AG10803 (cell line): ENCODE results near the gene YJU2.
A peak's percentile ranks its signal among the peaks of the same experiment; 100 is the strongest.

Experiments
- DNase-seq: peaks from one replicate; pipeline ENCODE4 v3.0.0; 2010; ENCODE audit warnings: low read depth
- H3K4me3 ChIP-seq: 2 replicates; pipeline ENCODE4 v1.5.1; 2011; ENCODE audit warnings: mild to moderate bottlenecking, low read length, control low read depth
- TF ChIP-seq, protein P1 (sequence below): conservative IDR thresholded peaks from 2 replicates; pipeline ENCODE4 v1.5.1; 2011; ENCODE audit warnings: mild to moderate bottlenecking, low read length, control low read depth, inconsistent platforms

The YJU2 gene

DNA sequence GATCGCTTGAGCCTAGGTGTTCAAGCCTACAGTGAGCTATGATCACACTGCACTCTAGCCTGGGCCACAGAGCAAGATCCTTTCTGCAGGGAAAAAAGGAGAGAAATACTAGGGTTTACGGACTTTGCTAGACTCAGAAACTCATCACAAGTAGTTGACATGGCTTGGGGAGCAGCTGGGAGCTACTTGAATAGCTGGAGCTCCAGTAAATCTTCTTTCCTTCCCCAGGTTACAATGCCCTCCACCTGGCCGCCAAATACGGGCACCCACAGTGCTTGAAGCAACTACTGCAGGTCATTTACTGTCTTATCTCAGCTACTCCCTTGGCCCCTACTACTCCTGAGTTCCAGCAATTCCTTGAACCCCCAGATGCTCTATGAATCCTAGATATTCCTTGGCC is 45.1 kb upstream of the YJU2 start:
- no peak for DNase-seq
- TF ChIP-seq, protein P1, sequence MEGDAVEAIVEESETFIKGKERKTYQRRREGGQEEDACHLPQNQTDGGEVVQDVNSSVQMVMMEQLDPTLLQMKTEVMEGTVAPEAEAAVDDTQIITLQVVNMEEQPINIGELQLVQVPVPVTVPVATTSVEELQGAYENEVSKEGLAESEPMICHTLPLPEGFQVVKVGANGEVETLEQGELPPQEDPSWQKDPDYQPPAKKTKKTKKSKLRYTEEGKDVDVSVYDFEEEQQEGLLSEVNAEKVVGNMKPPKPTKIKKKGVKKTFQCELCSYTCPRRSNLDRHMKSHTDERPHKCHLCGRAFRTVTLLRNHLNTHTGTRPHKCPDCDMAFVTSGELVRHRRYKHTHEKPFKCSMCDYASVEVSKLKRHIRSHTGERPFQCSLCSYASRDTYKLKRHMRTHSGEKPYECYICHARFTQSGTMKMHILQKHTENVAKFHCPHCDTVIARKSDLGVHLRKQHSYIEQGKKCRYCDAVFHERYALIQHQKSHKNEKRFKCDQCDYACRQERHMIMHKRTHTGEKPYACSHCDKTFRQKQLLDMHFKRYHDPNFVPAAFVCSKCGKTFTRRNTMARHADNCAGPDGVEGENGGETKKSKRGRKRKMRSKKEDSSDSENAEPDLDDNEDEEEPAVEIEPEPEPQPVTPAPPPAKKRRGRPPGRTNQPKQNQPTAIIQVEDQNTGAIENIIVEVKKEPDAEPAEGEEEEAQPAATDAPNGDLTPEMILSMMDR = no peak
- no peak overlapping the region for H3K4me3 ChIP-seq

DNA sequence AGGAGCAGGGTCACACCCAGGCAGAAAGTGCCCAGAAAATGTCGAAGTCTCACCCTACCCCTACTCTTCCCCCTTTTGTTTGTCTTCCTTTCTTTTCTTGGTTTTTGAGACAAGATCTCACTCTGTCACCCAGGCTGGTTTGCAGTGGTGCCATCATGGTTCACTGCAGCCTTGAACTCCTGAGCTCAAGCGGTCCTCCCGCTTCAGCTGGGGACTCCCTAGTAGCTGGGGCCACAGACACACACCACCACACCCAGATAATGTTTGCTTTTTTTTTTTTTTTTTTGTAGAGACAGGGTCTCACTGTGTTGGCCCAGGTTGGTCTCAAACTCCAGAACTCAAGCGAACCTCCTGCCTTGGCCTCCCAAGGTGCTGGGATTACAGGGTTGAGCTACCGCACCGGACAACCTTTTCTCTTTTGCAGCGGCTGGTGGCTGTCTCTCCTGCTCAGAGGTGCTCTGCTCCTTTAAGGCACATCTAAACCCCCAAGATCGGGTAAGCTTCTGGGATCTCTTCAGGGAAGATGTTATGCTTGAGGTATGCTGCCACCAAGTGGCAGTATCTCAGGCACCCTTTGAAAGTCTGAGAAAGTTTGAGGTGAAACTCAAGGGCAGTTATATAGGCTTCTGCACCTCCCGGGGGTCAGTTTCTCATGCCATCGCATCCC is 39.9 kb upstream of the YJU2 start:
- DNase-seq = peak; percentile 38
- H3K4me3 ChIP-seq = no peak overlapping the region
- TF ChIP-seq, protein P1 = peak; percentile 41

DNA sequence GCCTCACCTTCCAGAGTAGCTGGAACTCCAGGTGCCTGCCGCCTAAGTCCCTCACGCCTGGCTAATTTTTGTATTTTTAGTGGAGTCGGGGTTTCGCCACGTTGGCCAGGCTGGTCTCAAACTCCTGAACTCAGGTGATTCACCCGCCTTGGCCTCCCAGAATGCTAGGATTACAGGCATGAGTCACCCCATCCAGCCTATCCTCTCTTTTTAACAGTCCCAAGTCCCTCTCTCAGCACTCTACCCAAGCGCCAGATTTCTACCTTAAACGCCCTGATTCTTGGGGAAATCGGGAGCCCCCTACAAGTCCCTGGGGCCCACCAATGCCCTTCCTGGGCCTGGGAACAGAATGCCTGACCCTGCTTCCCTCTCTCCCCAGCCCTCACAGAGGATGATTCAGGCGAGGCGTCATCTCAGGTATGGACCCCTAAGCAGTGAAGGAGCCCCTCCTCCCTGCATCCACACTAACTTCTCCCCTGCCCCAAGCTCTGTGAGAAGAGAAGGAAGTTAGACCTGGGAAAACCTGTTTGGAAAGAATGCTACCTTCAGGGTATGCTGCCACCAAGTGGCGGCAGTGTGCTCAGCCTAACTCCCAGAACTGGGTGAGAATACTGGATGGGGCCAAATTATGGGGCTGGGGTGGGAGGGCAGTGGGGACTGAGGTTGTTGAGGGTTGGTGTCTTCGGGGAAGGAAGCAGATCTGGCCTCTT is 38.3 kb upstream of the YJU2 start:
- TF ChIP-seq, protein P1 = peak; percentile 54
- no peak overlapping the region for H3K4me3 ChIP-seq
- DNase-seq = no peak

DNA sequence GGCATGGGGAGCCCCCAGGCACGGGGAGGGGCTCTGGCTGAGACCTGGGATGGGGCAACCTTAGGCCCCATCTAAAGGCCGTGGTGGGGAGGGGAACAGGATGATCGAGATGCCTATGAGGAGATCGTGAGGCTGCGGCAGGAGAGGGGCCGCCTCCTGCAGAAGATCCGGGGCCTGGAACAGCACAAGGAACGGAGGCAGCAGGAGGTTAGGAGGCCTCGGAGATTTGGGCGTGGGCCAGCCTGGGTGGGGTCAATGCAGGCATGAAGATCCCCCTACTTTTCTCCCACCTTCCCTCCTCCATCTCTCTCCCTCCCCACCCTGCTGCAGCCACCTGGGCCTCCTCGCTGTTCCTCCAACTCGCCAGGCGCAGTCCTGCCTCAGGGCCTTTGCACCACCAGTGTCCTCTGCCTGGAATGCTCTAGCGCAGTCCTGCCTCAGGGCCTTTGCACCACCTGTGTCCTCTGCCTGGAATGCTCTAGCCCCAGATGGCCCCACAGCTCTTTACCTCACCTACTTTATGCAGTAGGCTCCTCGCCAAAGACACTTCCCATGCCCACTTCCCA is 36.6 kb upstream of the YJU2 start:
- TF ChIP-seq, protein P1 = no peak
- H3K4me3 ChIP-seq = no peak overlapping the region
- no peak for DNase-seq

DNA sequence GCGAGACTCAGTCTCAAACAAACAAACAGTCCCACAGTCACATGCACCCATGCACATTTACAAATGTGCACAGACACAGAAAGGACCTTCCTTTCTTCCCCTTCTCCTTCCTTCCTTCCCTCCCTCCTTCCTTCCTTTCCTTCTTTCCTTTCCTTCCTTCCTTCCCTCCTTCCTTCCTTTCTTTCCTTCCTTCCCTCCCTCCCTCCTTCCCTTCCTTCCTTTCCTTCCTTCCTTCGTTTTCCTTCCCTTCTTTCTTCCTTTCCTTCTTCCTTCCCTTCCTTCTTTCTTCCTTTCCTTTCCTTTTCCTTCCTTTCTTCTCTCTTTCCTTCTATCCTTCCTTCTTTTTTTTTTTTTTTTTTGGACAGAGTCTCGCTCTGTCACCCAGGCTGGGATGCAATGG is 33.8 kb upstream of the YJU2 start:
- no peak overlapping the region for H3K4me3 ChIP-seq
- TF ChIP-seq, protein P1 = no peak
- DNase-seq = no peak

DNA sequence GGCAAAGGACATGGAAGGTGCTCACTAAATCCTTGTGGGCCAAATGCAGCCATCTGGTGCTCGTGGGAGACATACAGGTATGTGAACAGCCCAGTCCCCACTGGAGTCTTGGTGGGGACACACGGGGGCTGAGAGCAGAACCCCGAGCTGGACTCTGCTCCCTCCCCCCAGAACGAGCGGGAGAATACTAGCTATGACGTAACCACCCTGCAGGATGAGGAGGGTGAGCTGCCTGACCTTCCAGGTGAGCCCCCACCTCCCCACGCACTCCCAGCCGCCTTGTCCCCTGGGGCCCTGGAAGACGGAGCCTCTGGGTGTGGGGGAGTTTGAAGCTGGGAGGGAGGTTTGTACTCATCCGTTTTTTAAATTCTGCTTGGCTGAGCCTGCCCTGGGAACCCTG is 31.1 kb upstream of the YJU2 start:
- H3K4me3 ChIP-seq = no peak overlapping the region
- DNase-seq = no peak
- TF ChIP-seq, protein P1 = no peak

DNA sequence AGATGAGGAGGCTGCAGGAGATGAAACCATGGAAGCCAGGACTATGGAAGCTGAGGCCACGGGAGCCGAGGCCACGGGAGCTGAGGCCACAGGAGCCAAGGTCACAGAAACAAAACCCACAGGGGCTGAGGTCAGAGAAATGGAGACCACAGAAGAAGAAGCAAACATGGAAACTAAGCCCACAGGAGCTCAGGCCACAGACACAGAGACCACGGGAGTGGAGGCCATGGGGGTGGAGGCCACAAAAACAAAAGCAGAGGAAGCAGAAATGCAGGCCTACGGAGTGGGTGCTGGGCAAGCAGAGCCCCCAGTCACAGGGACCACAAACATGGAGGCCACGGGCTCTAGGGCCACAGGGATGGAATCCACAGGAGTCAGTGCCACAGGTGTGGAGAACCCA is 30.0 kb upstream of the YJU2 start:
- H3K4me3 ChIP-seq = no peak overlapping the region
- TF ChIP-seq, protein P1 = no peak
- DNase-seq = no peak
